ENCODE data around the gene FZD1. TPM values are rescaled to one million over a fixed set of nuclear protein-coding genes. Genes with fewer than 3 reads are reported as not detected.

FZD1 gene
- total and polyA plus RNA-seq, 2 of the 4 experiments (the other 2 are of a cell fraction), result 3.6 to 6.8 TPM

GRCh38 chr7:91240376-91240941 lies 23.8 kb upstream of the FZD1 start:
- Histone ChIP-seq H4K8ac (ENCODE audit: low read depth in 2 of 2, low read length in 2 of 2) (peak overlapping the region in 1 of 2 experiments; percentile 16; a peak in 2 of 4 replicates), H2AK5ac (ENCODE audit: low read depth, low read length) (peak overlapping the region; percentile 16; the same call in 1 of the 2 replicates), H3K9ac (ENCODE audit: low read depth, low read length) (no peak overlapping the region), H3K23ac (ENCODE audit: low read depth, low read length) (peak overlapping the region; percentile 39; the same call in 1 of the 2 replicates), H4K91ac (ENCODE audit: insufficient read depth, low read depth, low read length) (0 out of 2 replicates have a peak overlapping the region, but pooled peaks have one; percentile 22), H3K27me3 (ENCODE audit: control insufficient read depth, insufficient read depth, low read length) (no peaks in the 10 kb centered on the region), H3K9me1 (ENCODE audit: insufficient read depth, low read length) (peaks cover 12% of the 10 kb centered on the region), H3K14ac (replicated peaks; ENCODE audit: low read depth, low read length) (0 out of 2 replicates have a peak overlapping the region, but pooled peaks have one; percentile 16), H3K56ac (ENCODE audit: extremely low read depth, insufficient read depth, low read length) (no peak overlapping the region), H3K27ac (ENCODE audit: insufficient read depth, low read length) (peak overlapping the region; percentile 86; the same call in 1 of the 2 replicates), H3K4me2 (ENCODE audit: low read depth, low read length) (peak overlapping the region; percentile 66), H2BK120ac (ENCODE audit: low read depth, low read length) (peak overlapping the region; percentile 58; the same call in 1 of the 2 replicates), H3K4me3 (ENCODE audit: insufficient read depth, low read depth, low read length) (no peak overlapping the region), H3K36me3 (ENCODE audit: control insufficient read depth, insufficient read depth, low read length) (no peaks in the 10 kb centered on the region), H2AK9ac (replicated peaks; ENCODE audit: low read depth, low read length, poor library complexity) (no peak overlapping the region), H3K4me1 (ENCODE audit: control insufficient read depth, insufficient read depth, low read length) (peaks cover 18% of the 10 kb centered on the region), H2BK5ac (ENCODE audit: low read depth, low read length, poor library complexity, severe bottlenecking) (peak overlapping the region; percentile 25), H4K20me1 (ENCODE audit: insufficient read depth, low read length) (no peaks in the 10 kb centered on the region), H3K18ac (ENCODE audit: low read depth, low read length) (peak overlapping the region; percentile 96), H2AFZ (replicated peaks; ENCODE audit: low read length, poor library complexity) (no peak overlapping the region), H2BK20ac (ENCODE audit: low read depth, low read length) (peak overlapping the region; percentile 48; the same call in 1 of the 2 replicates), H4K5ac (ENCODE audit: low read depth, low read length) (peak overlapping the region; percentile 85), H3K9me3 (ENCODE audit: control insufficient read depth, insufficient read depth, low read length) (no peaks in the 10 kb centered on the region), H2BK15ac (ENCODE audit: low read depth, low read length) (peak overlapping the region; percentile 82; the same call in 1 of the 3 replicates), H3K79me1 (ENCODE audit: low read depth in 1 of 2, low read length in 2 of 2) (no peaks in the 10 kb centered on the region), H3K4ac (ENCODE audit: low read depth, low read length) (peak overlapping the region; percentile 55; the same call in 1 of the 2 replicates)
- DNase-seq, result peak; percentile 51
- no TSS peak for BruUV-seq (replicated peaks)
- no CpG with 5 or more reads among the region's 2 CpGs for whole genome bisulfite sequencing, 2 experiments (ENCODE audit: extremely low coverage in 2 of 2, insufficient read length in 1 of 2)
- ChIA-PET POLR2A (ENCODE audit: unreplicated experiment) (interaction anchor here (0.7 to 1.1 kb wide), 2 partner anchors 52 to 113 kb away, joined by 4 read pairs; no protein-coding TSS in a partner anchor), CTCF (interaction anchor here (0.6 to 1.2 kb wide), 3 partner anchors 12 to 636 kb away, joined by 3 to 5 read pairs (median 4); no protein-coding TSS in a partner anchor)
- dilution Hi-C loops (cut with HindIII; ENCODE audit: low sequenced_read_pairs, unreplicated experiment), result no loop called here
- ATAC-seq (ENCODE audit: low read depth), result no peak; the same call in 1 of the 2 replicates
- intact Hi-C loops (cut with micrococcal nuclease), result no loop called here
- TF ChIP-seq MAZ (IDR thresholded peaks at IDR 0.05; ENCODE audit: borderline replicate concordance, low read depth, low read length) (no peak), CEBPB (IDR thresholded peaks at IDR 0.05; ENCODE audit: low read depth, low read length) (peak; percentile 97)
- in situ Hi-C loops (cut with MboI; ENCODE audit: low sequenced_read_pairs), result no loop called here
